SK-N-SH (cell line): Measurements from ENCODE around the gene B3GNT3. TPM values are rescaled to one million over a fixed set of nuclear protein-coding genes. Genes with fewer than 3 reads are reported as not detected.
"Not testable (repeated sequence)": the region's sequence is repeated elsewhere in the genome, so short reads cannot be mapped to it uniquely, and the experiment has no call there.

Experiments used
- CTCF ChIA-PET: fragments of 300-600, 350-600 bp; formaldehyde crosslinking; extraction: SDS; loops from one replicate; lab custom pipeline; 2021; lab: Yijun Ruan, JAX
- POLR2A ChIA-PET: fragments of 350-600 bp; sonication (Branson Sonifier 250); formaldehyde crosslinking; extraction: SDS; loops from one replicate; lab custom pipeline; 2020; ENCODE audit warnings: antibody characterized with exemption, inconsistent platforms; lab: Yijun Ruan, JAX
- DNase-seq: peaks from one replicate; pipeline ENCODE4 v3.0.0; 2012
- H2AFZ ChIP-seq: fragments of 200-600 bp; sonication (generic); 2 replicates; pipeline ENCODE4 v1.8.1; 2016; ENCODE audit warnings: antibody characterized with exemption, mild to moderate bottlenecking, low read depth
- H3F3A ChIP-seq: fragments of 200-600 bp; sonication (generic); replicated peaks from 2 replicates; pipeline ENCODE3; 2016; ENCODE audit warnings: antibody characterized with exemption, mild to moderate bottlenecking; ENCODE audit not compliant: insufficient read depth
- H3K27ac ChIP-seq, 2 experiments: fragments of 200-500 bp in 1 of 2; fragments of 200-600 bp in 1 of 2; sonication (Bioruptor generic) in 1 of 2; sonication (generic), shearing (Covaris generic) in 1 of 2; 2 replicates each; pipeline versions ENCODE4 v1.5.1 to v1.6.1; 2014 to 2016; ENCODE audit warnings: low read depth in 2 of 2, inconsistent platforms in 1 of 2, low read length in 1 of 2, mild to moderate bottlenecking in 1 of 2, mixed read lengths in 1 of 2
- H3K27me3 ChIP-seq: fragments of 200-600 bp; sonication (generic), shearing (Covaris generic); 2 replicates; pipeline ENCODE4 v1.6.1; 2016; ENCODE audit warnings: mixed run types; ENCODE audit not compliant: insufficient read depth
- H3K36me3 ChIP-seq, 2 experiments: fragments of 200-500 bp in 1 of 2; fragments of 200-600 bp in 1 of 2; sonication (Bioruptor generic) in 1 of 2; sonication (generic) in 1 of 2; replicated peaks in 1 of 2; 2 replicates each; pipeline versions ENCODE3 to v1.5.1; 2014 to 2016; ENCODE audit warnings: low read length in 1 of 2, mild to moderate bottlenecking in 1 of 2; ENCODE audit not compliant: insufficient read depth in 2 of 2, control insufficient read depth in 1 of 2
- H3K4me1 ChIP-seq, 2 experiments: fragments of 200-500 bp in 1 of 2; fragments of 200-600 bp in 1 of 2; sonication (Bioruptor generic) in 1 of 2; sonication (generic), shearing (Covaris generic) in 1 of 2; 2 replicates each; pipeline versions ENCODE4 v1.5.1 to v1.6.1; 2014 to 2016; ENCODE audit warnings: low read depth in 1 of 2, low read length in 1 of 2, mixed run types in 1 of 2; ENCODE audit not compliant: insufficient read depth in 2 of 2, control insufficient read depth in 1 of 2
- H3K4me2 ChIP-seq: fragments of 200-600 bp; sonication (generic), shearing (Covaris generic); 2 replicates; pipeline ENCODE4 v1.6.1; 2017; ENCODE audit warnings: mixed run types
- H3K4me3 ChIP-seq, 2 experiments: fragments of 200-500 bp in 1 of 2; fragments of 200-600 bp in 1 of 2; sonication (Bioruptor generic) in 1 of 2; sonication (generic), shearing (Covaris generic) in 1 of 2; 2 replicates each; pipeline versions ENCODE4 v1.5.1 to v1.8.1; 2014 to 2016; ENCODE audit warnings: low read depth in 2 of 2, inconsistent platforms in 1 of 2, low read length in 1 of 2, mild to moderate bottlenecking in 1 of 2, mixed read lengths in 1 of 2, moderate library complexity in 1 of 2
- H3K79me2 ChIP-seq: fragments of 200-600 bp; sonication (generic); 2 replicates; pipeline ENCODE4 v1.8.1; 2017; ENCODE audit warnings: mild to moderate bottlenecking; ENCODE audit not compliant: insufficient read depth
- H3K9ac ChIP-seq: fragments of 200-600 bp; sonication (generic); 2 replicates; pipeline ENCODE4 v1.6.1; 2017; ENCODE audit warnings: mixed run types
- H3K9me2 ChIP-seq: fragments of 200-600 bp; sonication (generic); 2 replicates; pipeline ENCODE4 v1.6.1; 2017; ENCODE audit warnings: mixed run types
- H3K9me3 ChIP-seq: fragments of 200-600 bp; sonication (generic); 2 replicates; pipeline ENCODE4 v1.6.1; 2017; ENCODE audit warnings: mixed run types, mild to moderate bottlenecking, moderate library complexity
- H4K20me1 ChIP-seq: fragments of 200-600 bp; sonication (generic); 2 replicates; pipeline ENCODE4 v1.6.1; 2017; ENCODE audit warnings: mild to moderate bottlenecking, mixed run types; ENCODE audit not compliant: insufficient read depth
- CHD2 ChIP-seq: fragments of 150-350 bp; IDR thresholded peaks from 2 replicates; pipeline ENCODE4 v1.6.1; 2018; ENCODE audit warnings: low read length; ENCODE audit not compliant: partially characterized antibody
- EZH2phosphoT487 ChIP-seq: fragments of 200-600 bp; sonication (generic); IDR thresholded peaks from 2 replicates; pipeline ENCODE4 v1.6.1; 2017; ENCODE audit warnings: low read depth, mixed run types, mild to moderate bottlenecking, antibody characterized with exemption, moderate library complexity, borderline replicate concordance
- FOXJ3 ChIP-seq: sonication (generic); formaldehyde crosslinking; IDR thresholded peaks from 2 replicates; pipeline ENCODE4 v1.5.1; 2020; ENCODE audit warnings: mild to moderate bottlenecking, missing genetic modification reagents
- NFIC ChIP-seq: IDR thresholded peaks from 2 replicates; pipeline ENCODE4 v1.4.0; 2012; ENCODE audit warnings: borderline replicate concordance
- RFX5 ChIP-seq: IDR thresholded peaks from 2 replicates; pipeline ENCODE4 v1.6.1; 2012; ENCODE audit warnings: mild to moderate bottlenecking, improper control_type of control experiment, low read length
- TAF1 ChIP-seq: IDR thresholded peaks from 2 replicates; pipeline ENCODE4 v1.6.1; 2012; ENCODE audit warnings: low read depth, mild to moderate bottlenecking, low read length, moderate library complexity, borderline replicate concordance
- WGBS: methylation state at CpG from one replicate; pipeline ENCODE4 v1.1.6; 2017; ENCODE audit warnings: low lambda C conversion rate; 5-methylcytosine and 5-hydroxymethylcytosine counted together
- polyA plus RNA-seq, 3 experiments: library from polyadenylated mRNA; depleted of rRNA; stranded (reverse); fragments of >200 nt; gene quantifications; 2 replicates each; pipeline ENCODE4 v1.2.3, GENCODE V29; 2012
- TF ChIP-seq, protein P1 (sequence below): IDR thresholded peaks from 2 replicates; pipeline ENCODE4; 2012
- TF ChIP-seq, protein P2 (sequence below): IDR thresholded peaks from 2 replicates; pipeline ENCODE4 v1.4.0; 2012; ENCODE audit warnings: low read depth, borderline replicate concordance

B3GNT3 gene
- polyA plus RNA-seq, 1 of the 3 experiments (the other 2 are of a cell fraction), result not detected

DNA sequence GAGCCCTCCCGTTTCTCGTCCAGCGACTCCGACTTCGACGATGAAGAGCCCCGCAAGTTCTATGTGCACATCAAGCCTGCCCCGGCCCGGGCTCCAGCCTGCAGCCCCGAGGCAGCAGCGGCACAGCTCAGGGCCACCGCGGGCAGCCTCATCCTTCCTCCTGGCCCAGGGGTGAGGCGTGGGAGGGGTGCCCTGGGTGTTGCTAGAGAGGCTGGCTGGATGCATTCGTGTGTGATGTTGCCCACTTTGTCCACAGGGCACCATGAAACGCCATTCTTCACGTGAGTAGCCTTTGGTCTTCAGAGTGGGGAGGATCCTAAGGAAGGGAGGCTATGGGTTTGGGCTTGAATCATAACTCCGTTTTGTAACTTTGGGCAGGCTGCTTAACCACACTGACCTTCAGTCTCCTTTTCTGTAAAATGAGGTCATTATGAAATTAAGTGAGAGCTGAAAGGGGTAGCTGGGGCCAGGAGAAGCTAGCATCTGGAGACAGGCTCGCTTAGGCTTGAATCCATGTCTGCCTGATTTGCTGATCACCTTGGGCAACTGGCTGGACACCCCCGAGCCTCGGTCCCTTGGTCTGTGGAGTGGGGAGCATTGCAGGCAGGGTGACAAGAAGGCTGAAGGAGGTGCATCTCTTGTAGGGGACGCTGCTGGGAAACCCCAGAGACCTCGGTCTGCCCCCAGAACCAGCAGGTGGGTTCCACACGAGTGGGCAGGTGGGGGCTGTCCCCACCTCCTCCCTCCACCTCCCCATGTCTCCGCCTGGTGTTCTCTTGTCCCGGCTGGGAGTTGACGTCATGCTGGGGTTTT, 18.7 kb upstream of the B3GNT3 start:
- Histone ChIP-seq H4K20me1 (no peaks in the 10 kb centered on the region), H3K27ac (no peak overlapping the region), H3F3A (no peaks in the 10 kb centered on the region), H3K9ac (no peak overlapping the region), H3K79me2 (no peaks in the 10 kb centered on the region), H3K9me2 (no peaks in the 10 kb centered on the region), H3K36me3 (no peaks in the 10 kb centered on the region), H3K4me2 (no peak overlapping the region), H2AFZ (no peak overlapping the region), H3K4me3 (no peak overlapping the region), H3K4me1 (no peaks in the 10 kb centered on the region), H3K27me3 (no peaks in the 10 kb centered on the region), H3K9me3 (no peaks in the 10 kb centered on the region)
- TF ChIP-seq, protein P1, sequence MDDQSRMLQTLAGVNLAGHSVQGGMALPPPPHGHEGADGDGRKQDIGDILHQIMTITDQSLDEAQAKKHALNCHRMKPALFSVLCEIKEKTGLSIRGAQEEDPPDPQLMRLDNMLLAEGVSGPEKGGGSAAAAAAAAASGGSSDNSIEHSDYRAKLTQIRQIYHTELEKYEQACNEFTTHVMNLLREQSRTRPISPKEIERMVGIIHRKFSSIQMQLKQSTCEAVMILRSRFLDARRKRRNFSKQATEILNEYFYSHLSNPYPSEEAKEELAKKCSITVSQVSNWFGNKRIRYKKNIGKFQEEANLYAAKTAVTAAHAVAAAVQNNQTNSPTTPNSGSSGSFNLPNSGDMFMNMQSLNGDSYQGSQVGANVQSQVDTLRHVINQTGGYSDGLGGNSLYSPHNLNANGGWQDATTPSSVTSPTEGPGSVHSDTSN, result no peak
- no peak for TF ChIP-seq NFIC
- no peak for TF ChIP-seq RFX5
- TF ChIP-seq FOXJ3 (CRISPR knock-in tag), result no peak
- no peak for TF ChIP-seq CHD2
- no peak for TF ChIP-seq EZH2phosphoT487
- TF ChIP-seq, protein P2, sequence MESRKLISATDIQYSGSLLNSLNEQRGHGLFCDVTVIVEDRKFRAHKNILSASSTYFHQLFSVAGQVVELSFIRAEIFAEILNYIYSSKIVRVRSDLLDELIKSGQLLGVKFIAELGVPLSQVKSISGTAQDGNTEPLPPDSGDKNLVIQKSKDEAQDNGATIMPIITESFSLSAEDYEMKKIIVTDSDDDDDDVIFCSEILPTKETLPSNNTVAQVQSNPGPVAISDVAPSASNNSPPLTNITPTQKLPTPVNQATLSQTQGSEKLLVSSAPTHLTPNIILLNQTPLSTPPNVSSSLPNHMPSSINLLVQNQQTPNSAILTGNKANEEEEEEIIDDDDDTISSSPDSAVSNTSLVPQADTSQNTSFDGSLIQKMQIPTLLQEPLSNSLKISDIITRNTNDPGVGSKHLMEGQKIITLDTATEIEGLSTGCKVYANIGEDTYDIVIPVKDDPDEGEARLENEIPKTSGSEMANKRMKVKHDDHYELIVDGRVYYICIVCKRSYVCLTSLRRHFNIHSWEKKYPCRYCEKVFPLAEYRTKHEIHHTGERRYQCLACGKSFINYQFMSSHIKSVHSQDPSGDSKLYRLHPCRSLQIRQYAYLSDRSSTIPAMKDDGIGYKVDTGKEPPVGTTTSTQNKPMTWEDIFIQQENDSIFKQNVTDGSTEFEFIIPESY, result no peak
- no peak for TF ChIP-seq TAF1
- 57% methylated on average over 12 of the region's 27 CpGs for WGBS
- POLR2A ChIA-PET, result no interaction called here
- no peak for DNase-seq
- CTCF ChIA-PET, result interaction anchor here (0.6 to 3.6 kb wide), 9 partner anchors 8 to 79 kb away, joined by 3 to 24 read pairs (median 5); no protein-coding TSS in a partner anchor

DNA sequence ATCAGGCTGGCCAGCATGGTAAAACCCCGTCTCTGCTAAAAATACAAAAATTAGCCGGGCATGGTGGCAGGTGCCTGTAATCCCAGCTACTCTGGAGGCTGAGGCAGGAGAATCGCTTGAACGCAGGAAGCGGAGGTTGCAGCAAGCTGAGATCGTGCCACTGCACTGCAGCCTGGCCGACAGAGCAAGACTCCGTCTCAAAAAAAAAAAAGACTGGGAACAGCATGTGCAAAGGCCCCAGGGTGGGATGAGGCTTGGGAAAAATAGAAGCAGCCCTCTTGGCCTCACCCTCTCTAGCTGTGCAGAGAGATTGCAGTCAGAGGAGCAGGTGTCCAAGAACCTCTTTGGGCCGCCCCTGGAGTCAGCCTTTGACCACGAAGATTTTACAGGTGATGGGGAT, 17.1 kb upstream of the B3GNT3 start:
- POLR2A ChIA-PET, H3K4me2 ChIP-seq, H3K36me3 ChIP-seq, H4K20me1 ChIP-seq, H3K9me2 ChIP-seq, H3K27me3 ChIP-seq, H3K27ac ChIP-seq, DNase-seq, H2AFZ ChIP-seq, H3K9ac ChIP-seq, H3K9me3 ChIP-seq, H3K4me1 ChIP-seq, H3F3A ChIP-seq, H3K4me3 ChIP-seq, H3K79me2 ChIP-seq: not testable (repeated sequence)
- 96% methylated on average over 8 of the region's 10 CpGs for WGBS
- CTCF ChIA-PET, result interaction anchor here (0.7 to 1.0 kb wide), 2 partner anchors 30 to 73 kb away, joined by 3 read pairs; no protein-coding TSS in a partner anchor
